HG03064 (cell line): ENCODE measurements around the gene COMP.
"Not testable (repeated sequence)": the region's sequence is repeated elsewhere in the genome, so short reads cannot be mapped to it uniquely, and the experiment has no call there.

ENCODE experiments used
- ATAC-seq: cut with Tn5 transposase; IDR thresholded peaks from one replicate; pipeline ENCODE4 v1.9.1; 2021; ENCODE audit warnings: low read depth; ENCODE audit not compliant: unreplicated experiment

COMP gene

DNA sequence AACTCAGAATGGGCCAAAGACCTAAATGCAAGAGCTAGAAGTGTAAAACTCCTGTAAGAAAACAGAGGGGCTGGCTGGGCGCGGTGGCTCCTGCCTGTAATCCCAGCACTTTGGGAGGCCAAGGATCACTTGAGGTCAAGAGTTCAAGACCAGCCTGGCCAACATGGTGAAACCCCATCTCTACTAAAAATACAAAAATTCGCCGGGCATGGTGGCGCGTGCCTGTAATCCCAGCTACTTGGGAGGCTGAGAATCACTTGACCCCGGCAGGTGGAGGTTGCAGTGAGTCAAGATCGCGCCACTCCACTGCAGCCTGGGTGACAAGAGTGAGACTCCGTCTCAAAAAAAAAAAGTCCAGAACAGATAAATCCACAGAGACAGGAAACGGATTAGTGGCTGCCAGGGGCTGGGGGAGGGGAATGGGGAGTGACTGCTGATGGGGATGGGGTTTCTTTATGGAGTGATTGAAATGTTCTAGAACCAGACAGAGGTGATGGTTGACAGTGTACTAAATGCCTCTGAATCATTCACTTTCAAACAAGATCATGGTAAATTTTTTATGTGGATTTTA lies 57.3 kb downstream of the COMP start:
- ATAC-seq, result not testable (repeated sequence)

DNA sequence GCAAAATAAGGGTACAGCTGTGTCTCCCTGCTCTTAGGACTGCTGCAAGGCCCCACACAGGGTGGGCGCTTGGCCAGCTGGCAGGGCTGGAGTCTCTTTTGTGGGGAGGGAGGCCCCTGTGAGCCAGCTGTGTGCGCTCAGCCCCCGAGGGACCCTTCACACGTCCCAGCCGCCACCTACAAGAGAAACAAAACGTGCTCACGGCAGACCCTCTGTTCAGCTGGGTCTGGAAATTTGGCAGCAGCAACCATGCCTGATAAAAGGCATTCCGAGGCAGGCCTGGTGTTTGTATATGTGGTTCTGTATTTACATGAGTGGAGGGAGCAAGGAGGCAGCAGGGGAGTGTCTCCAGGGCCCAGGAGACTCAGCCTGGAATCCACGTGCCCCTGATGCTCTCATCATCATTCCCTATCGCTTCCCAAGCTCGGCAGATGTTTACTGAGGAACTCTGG lies 57.9 kb downstream of the COMP start:
- no peak for ATAC-seq
